Measurements from ENCODE around the gene TRPM5. TPM values are rescaled to one million over a fixed set of nuclear protein-coding genes. Genes with fewer than 3 reads are reported as not detected.

TRPM5 gene
- total and polyA plus RNA-seq, 2 of the 4 experiments (the other 2 are of a cell fraction), result not detected

DNA sequence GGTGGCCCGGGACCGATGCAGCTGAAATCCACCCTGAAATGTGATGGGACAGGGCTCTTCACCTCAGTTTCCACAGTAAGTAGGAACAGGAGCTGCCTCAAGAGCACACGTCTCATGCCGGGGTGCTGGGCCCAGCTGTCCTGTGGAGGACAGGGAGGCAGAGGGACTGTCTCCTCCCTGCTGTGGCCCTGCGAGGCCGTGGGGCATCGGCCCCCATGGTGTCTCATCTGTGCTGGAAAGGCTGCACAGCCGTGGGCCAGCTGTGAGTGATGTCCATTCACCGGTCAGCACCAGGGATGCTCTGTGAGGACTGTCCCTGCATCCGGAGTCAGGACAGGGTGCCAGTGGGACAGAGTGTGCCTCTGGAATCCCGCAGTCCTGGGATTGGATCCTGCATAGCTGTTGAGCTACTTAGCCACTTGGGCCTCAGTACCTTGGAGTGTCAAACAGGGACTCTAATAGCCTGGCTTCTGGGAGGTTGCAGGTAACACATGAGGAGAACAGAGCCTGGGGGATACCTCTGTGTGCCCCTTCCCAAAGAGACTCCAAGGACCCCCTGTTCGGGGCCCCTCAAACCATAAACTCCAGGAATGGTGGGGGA lies 16.5 kb downstream of the TRPM5 start:
- no peak overlapping the region for H3K9ac ChIP-seq (ENCODE audit: low read depth, low read length)
- POLR2A ChIA-PET (ENCODE audit: unreplicated experiment), result no interaction called here

More for the DNA sequence above, 16.5 kb downstream of the TRPM5 start:
- Histone ChIP-seq H2AK5ac (ENCODE audit: low read depth, low read length) (no peak overlapping the region), H3K18ac (ENCODE audit: low read depth, low read length) (no peak overlapping the region), H2BK120ac (ENCODE audit: low read depth, low read length) (no peak overlapping the region), H3K27ac (ENCODE audit: insufficient read depth, low read length) (no peak overlapping the region), H4K91ac (ENCODE audit: insufficient read depth, low read depth, low read length) (no peak overlapping the region), H3K36me3 (ENCODE audit: control insufficient read depth, insufficient read depth, low read length) (no peaks in the 10 kb centered on the region), H3K56ac (ENCODE audit: extremely low read depth, insufficient read depth, low read length) (no peak overlapping the region), H2BK15ac (ENCODE audit: low read depth, low read length) (no peak overlapping the region), H3K4ac (ENCODE audit: low read depth, low read length) (no peak overlapping the region), H3K9me1 (ENCODE audit: insufficient read depth, low read length) (no peaks in the 10 kb centered on the region), H2AK9ac (replicated peaks; ENCODE audit: low read depth, low read length, poor library complexity) (no peak overlapping the region), H3K4me2 (ENCODE audit: low read depth, low read length) (no peak overlapping the region), H4K20me1 (ENCODE audit: insufficient read depth, low read length) (no peaks in the 10 kb centered on the region), H3K79me1 (ENCODE audit: low read depth in 1 of 2, low read length in 2 of 2) (no peaks in the 10 kb centered on the region), H4K8ac (ENCODE audit: low read depth in 2 of 2, low read length in 2 of 2) (no peak overlapping the region), H4K5ac (ENCODE audit: low read depth, low read length) (no peak overlapping the region), H3K9me3 (ENCODE audit: control insufficient read depth, insufficient read depth, low read length) (no peaks in the 10 kb centered on the region), H3K27me3 (ENCODE audit: control insufficient read depth, insufficient read depth, low read length) (peaks cover 11% of the 10 kb centered on the region; the same call in 1 of the 2 replicates), H3K4me1 (ENCODE audit: control insufficient read depth, insufficient read depth, low read length) (no peaks in the 10 kb centered on the region), H3K14ac (replicated peaks; ENCODE audit: low read depth, low read length) (no peak overlapping the region), H3K23ac (ENCODE audit: low read depth, low read length) (no peak overlapping the region), H2AFZ (replicated peaks; ENCODE audit: low read length, poor library complexity) (peak overlapping the region; percentile 26), H3K4me3 (ENCODE audit: insufficient read depth, low read depth, low read length) (no peak overlapping the region), H2BK5ac (ENCODE audit: low read depth, low read length, poor library complexity, severe bottlenecking) (no peak overlapping the region), H2BK20ac (ENCODE audit: low read depth, low read length) (no peak overlapping the region)
- DNase-seq (no peak), ATAC-seq (ENCODE audit: low read depth) (peak; percentile 13; the same call in 1 of the 2 replicates)
- BruUV-seq (replicated peaks), result no TSS peak
- in situ Hi-C loops (cut with MboI; ENCODE audit: low sequenced_read_pairs), result loop anchor here (5.0 to 10.0 kb wide), 2 partner anchors 104 to 467 kb away; no protein-coding TSS in a partner anchor
- TF ChIP-seq, protein P1, sequence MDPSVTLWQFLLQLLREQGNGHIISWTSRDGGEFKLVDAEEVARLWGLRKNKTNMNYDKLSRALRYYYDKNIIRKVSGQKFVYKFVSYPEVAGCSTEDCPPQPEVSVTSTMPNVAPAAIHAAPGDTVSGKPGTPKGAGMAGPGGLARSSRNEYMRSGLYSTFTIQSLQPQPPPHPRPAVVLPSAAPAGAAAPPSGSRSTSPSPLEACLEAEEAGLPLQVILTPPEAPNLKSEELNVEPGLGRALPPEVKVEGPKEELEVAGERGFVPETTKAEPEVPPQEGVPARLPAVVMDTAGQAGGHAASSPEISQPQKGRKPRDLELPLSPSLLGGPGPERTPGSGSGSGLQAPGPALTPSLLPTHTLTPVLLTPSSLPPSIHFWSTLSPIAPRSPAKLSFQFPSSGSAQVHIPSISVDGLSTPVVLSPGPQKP (IDR thresholded peaks at IDR 0.05; ENCODE audit: borderline replicate concordance, low read depth, low read length), result no peak
- TF ChIP-seq MAFK (IDR thresholded peaks at IDR 0.05; ENCODE audit: low read depth, low read length), result no peak
- TF ChIP-seq, protein P2, sequence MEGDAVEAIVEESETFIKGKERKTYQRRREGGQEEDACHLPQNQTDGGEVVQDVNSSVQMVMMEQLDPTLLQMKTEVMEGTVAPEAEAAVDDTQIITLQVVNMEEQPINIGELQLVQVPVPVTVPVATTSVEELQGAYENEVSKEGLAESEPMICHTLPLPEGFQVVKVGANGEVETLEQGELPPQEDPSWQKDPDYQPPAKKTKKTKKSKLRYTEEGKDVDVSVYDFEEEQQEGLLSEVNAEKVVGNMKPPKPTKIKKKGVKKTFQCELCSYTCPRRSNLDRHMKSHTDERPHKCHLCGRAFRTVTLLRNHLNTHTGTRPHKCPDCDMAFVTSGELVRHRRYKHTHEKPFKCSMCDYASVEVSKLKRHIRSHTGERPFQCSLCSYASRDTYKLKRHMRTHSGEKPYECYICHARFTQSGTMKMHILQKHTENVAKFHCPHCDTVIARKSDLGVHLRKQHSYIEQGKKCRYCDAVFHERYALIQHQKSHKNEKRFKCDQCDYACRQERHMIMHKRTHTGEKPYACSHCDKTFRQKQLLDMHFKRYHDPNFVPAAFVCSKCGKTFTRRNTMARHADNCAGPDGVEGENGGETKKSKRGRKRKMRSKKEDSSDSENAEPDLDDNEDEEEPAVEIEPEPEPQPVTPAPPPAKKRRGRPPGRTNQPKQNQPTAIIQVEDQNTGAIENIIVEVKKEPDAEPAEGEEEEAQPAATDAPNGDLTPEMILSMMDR (conservative IDR thresholded peaks at IDR 0.05; ENCODE audit: low read depth, low read length), result no peak
- no peak for TF ChIP-seq RFX5 (IDR thresholded peaks at IDR 0.05; ENCODE audit: low read depth, low read length)
- TF ChIP-seq CEBPB (IDR thresholded peaks at IDR 0.05; ENCODE audit: low read depth, low read length), result no peak
- TF ChIP-seq MAZ (IDR thresholded peaks at IDR 0.05; ENCODE audit: borderline replicate concordance, low read depth, low read length), result no peak
- TF ChIP-seq, protein P3, sequence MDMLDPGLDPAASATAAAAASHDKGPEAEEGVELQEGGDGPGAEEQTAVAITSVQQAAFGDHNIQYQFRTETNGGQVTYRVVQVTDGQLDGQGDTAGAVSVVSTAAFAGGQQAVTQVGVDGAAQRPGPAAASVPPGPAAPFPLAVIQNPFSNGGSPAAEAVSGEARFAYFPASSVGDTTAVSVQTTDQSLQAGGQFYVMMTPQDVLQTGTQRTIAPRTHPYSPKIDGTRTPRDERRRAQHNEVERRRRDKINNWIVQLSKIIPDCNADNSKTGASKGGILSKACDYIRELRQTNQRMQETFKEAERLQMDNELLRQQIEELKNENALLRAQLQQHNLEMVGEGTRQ (IDR thresholded peaks at IDR 0.05; ENCODE audit: low read depth, low read length), result no peak
- no peak for TF ChIP-seq RAD21 (IDR thresholded peaks at IDR 0.05; ENCODE audit: low read length)
- no peak for TF ChIP-seq FOS (IDR thresholded peaks at IDR 0.05; ENCODE audit: low read depth, low read length)
- TF ChIP-seq SMC3 (IDR thresholded peaks at IDR 0.05; ENCODE audit: low read depth, low read length), result no peak
- TF ChIP-seq BHLHE40 (IDR thresholded peaks at IDR 0.05; ENCODE audit: low read depth, low read length), result no peak
- no peak for TF ChIP-seq POLR2A (IDR thresholded peaks at IDR 0.05; ENCODE audit: low read depth, low read length)
- no peak for TF ChIP-seq CHD1 (IDR thresholded peaks at IDR 0.05; ENCODE audit: low read depth, low read length)
- TF ChIP-seq NFE2L2 (IDR thresholded peaks at IDR 0.05; ENCODE audit: low read depth, low read length), result no peak
- TF ChIP-seq RCOR1 (IDR thresholded peaks at IDR 0.05; ENCODE audit: insufficient replicate concordance, low read length), result no peak
- dilution Hi-C loops (cut with HindIII; ENCODE audit: low sequenced_read_pairs, unreplicated experiment), result no loop called here
- 80% methylated on average over 5 of the region's 12 CpGs; no CpG with 5 or more reads in 1 of the 2 experiments for WGBS, 2 experiments (ENCODE audit: extremely low coverage in 2 of 2, insufficient read length in 1 of 2)
- intact Hi-C loops (cut with micrococcal nuclease), result loop anchor here (1.0 kb wide), 1 partner anchor 460 kb away; no protein-coding TSS in a partner anchor
- CTCF ChIA-PET, result interaction anchor here (0.7 to 1.0 kb wide), 3 partner anchors 103 to 464 kb away, joined by 3 to 4 read pairs (median 4); no protein-coding TSS in a partner anchor
